DMS79 (cell line): ENCODE data around the gene AOPEP.

Source experiments
- DNase-seq: peaks from one replicate; lab custom pipeline; 2025; lab: John Stamatoyannopoulos, UW

Gene AOPEP

DNA sequence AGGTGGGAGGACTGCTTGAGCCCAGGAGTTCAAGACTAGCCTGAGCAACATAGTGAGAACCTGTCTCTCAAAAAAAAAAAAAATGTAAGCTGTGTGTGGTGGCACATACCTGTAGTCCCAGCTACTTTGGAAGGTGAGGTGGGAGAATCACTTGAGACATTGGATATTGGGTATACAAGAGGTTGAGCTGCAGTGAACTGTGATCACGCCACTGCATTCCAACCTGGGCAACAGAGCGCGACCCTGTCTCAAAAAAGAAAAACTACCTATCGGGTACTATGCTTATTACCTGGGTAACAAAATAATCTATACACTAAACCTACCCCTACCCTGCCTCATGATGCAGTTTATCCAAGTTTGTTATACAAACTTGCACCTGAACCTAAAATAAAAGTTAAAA, 64.9 kb downstream of the AOPEP start:
- no peak for DNase-seq

DNA sequence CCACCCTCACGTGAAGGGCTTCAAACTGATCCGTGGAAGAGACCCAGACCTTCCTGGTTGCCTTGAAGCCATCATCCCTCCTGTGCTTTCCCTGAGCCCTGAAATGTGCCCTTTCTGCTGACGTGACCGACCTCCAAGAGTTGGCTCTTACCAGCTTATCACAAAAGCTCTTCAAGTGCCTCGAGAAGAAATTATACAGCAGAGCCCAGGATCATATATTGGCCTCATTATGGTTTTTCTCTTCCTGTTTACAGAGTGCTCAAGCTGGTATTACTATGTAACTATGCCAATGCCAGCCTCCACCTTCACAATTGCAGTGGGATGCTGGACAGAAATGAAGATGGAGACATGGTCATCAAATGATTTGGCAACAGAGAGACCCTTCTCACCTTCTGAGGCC, 66.0 kb downstream of the AOPEP start:
- DNase-seq: no peak

DNA sequence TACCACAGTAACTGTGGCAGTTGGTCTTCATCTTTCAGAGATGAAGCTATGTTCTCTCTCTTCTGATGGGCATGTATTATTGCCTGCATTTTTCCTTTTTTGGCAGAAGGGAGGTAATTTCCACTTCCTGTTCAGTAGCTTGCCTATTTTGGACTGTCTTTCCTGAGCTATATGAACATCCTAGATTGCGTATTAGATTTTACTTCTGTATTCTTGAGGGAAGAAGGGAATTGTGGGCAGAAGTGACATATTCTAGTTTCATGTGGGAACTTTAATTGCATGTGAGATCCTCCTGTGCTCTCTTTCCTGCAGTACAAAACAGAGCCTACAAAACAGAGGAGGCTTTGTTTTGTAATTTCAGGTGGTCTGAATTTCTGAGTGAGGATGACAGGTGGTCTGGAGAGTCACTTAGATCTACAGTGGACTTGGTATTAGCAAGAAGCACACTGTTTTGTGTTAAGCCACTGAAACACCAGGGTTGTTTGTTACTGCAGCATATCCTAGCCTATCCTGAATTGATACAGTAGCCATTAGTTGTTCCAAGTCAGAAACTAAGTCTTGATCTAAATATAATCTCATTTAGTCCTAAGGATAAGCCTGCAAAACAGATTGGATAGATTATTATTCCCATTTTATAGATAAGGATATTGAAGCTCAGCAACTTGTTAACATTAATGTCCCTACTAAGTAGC, 68.1 kb downstream of the AOPEP start:
- DNase-seq: no peak

DNA sequence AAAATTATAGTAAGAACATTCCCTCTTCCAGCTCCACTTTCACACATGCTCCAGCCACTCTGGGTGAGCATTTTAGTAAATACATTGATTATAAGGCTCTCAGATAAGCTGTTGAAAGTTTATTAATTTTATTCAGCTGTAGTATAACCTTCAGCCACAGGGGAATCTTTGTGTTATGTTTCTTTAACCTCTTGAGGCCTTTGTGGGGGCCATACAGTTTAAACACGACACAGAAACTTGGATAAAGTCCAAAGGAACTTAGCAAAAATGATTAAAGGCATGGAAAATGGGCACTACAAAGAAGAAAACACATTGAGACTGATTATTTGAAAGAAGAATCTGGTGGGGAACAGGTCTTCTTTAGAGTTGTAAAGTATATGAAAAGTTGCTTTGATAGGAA, 70.2 kb downstream of the AOPEP start:
- no peak for DNase-seq

DNA sequence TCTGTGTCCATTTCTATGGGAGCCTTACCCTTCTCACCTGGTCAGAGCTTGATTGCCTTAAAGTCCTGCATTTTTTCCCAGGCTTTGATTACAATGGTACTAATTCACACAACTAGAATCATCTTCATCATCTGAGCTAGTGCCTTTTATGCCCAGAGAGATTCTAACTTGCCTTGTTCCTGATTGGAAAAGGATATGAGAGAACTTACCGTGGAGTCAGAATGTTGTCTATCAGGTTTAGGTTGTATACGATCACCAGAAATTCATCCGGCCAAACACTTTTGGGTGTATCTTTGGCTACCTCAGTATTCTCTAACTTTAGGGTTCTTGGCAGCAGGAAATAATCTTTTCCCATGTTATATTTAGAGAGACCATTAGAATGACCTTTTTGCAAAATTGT, 71.7 kb downstream of the AOPEP start:
- DNase-seq: no peak

DNA sequence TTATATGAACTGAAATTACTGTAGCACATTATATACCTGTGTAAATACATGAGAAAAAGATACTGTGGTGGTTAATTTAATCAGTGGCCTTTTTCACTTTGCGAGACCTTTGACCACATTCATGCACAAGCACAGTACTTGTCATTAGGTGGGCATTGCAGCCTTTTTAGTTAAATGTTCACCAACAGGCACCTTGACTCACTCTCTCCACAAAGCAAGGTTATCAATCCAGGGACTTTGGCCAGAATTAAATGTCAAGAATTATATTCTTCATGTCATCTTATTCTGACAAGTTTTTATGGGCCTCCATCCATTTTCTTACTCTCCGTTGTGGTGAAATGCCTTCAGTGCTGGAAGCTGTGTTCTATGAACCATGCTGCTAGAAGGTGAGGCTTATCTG, 72.2 kb downstream of the AOPEP start:
- DNase-seq: no peak

DNA sequence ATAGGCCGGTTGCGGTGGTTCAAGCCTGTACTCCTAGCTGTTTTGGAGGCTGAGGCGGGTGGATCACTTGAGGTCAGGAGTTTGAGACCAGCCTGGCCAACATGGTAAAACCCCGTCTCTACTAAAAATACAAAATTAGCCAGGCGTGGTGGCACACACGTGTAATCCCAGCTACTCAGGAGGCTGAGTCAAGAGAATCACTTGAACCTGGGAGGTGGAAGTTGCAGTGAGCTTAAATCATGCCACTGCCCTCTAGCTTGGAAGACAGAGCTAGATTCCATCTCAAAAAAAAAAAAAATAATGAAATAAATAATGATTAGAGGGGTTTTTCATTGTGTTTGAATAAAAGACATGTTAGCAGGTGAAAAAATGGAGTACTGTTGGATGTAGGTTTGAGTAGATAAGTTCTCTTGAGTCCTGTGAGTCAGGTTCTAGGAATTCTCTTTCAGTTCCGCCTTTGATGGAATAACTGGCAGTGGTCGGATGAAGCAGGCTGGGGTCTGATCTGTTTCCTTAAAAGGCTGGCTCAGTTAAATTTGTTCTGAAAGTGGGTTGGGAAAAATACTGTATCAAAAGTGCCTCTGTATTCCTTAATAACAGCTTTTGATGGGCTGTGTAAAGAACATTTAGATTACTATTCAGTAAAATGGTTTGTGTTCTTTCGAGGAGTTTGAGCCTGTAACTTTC, 73.2 kb downstream of the AOPEP start:
- no peak for DNase-seq

DNA sequence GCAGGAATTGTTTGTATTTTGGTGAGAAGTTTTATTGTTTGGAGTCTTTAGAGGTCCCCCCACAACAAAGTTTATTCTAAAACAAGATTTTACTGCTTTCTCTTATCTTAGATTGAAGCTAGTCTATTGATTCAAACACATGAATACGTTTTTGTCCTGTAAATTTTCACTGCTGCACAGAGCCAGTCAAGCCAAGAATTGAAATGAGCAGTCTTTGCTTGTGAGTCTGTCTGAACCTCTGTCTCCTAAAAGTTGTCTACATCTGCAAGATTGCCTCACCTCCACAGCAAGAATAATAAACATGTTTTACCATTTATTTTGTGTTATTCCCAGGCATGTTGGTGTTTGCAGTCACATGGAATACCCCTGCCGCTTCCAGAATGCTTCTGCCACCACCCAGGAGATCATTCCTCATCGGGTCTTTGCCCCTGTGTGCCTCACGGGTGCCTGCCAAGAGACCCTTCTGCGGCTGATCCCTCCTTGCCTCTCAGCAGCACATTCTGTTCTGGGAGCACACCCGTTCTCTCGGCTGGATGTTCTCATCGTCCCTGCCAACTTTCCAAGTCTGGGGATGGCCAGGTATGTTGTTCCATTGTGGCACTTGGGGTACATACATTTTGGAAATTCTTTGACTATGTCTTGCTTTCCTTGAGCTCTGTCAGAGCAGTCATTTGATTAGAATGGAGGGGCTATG, 74.1 kb downstream of the AOPEP start:
- DNase-seq: no peak

DNA sequence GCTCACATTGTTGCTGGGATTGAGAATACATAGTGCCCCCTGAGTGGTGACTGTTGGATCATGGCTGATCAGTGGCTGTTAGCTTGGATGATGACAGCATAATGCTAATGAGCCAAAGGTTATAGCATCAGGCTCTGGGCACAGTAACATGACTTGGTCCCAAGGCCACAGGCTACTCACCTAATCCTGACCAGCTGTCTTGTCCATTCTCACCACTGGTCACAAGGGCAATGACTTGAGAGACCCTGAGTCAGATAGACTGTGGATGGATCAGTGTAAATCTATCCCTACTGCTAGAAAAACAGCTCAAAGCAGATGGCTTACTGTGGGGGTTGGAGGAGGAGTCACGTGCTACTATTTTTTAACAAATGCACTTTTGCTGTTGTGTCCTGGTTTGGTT, 74.7 kb downstream of the AOPEP start:
- DNase-seq: no peak

DNA sequence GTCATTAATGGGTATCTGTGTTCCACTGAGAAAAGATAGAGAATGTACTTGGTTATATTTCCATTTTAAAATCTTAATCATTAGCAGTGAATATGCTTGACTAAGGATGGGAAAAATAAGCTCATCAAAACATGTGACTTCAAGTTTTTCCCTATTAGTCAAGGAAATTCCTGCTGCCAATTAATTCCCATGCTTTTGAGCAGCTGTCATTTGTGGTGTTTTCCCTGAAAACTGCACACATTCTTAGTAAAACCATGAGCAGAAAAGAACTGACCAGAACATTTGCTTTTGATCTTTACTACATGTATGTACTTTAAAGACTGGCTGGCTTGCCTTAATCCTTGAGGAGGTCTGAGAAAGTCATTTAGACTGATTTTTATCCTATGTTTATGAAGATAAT, 75.2 kb downstream of the AOPEP start:
- DNase-seq: no peak

DNA sequence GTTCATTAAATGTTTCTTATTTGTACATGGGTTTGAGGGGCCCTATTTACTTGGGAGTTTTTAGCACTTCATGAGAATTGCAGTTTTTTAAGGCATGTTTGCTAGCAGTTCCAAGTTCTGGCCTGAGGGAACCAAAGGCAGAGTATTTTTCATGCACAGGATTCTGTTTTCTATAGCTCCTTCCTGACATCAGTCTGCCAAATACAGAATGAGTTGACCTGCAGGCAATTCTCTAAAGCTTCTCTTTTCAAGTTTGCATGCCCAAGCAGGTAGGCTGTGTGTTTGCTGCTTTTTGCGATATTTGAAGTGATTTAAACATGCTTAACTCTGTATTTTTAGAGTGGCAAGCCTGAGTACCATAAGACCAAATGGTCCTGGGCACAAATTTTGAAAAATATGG, 75.8 kb downstream of the AOPEP start:
- no peak for DNase-seq

DNA sequence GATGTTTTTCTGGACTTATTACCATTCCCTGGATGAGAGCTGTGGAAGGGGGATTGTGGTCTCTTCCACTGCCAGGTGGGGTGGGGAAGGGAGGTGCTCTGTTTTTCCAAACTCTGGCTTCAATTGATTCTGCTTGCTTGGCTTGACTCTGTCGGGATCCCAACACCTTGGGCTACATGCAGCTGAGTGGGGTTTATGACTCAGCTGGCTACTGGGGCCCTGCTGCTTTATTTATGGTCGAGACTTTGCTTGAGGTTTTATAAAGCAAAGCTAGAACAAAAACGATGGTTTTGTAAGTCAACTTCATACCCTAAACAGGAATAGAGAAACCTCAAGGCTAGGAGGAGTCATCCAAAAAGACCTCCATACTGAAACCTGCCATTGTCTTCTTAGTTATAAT, 76.3 kb downstream of the AOPEP start:
- no peak for DNase-seq

DNA sequence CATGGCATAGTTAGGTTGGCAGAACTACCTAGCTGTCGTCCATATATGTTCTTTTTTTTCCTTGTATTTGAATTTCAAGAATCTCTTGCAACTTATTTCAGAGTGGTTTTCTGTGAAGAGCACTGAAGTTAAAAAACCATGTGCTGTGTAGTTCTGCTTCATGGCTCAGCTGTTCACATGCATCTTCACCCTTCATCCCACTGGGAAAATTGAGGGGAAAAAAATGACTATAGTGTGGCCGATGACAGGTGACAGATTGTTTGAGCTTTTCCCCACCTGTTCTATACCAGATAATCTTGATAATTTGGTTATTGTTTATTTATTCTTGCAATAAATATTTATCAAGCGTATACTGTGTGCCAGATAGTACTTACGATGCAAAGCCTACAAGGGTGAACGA, 77.8 kb downstream of the AOPEP start:
- no peak for DNase-seq

DNA sequence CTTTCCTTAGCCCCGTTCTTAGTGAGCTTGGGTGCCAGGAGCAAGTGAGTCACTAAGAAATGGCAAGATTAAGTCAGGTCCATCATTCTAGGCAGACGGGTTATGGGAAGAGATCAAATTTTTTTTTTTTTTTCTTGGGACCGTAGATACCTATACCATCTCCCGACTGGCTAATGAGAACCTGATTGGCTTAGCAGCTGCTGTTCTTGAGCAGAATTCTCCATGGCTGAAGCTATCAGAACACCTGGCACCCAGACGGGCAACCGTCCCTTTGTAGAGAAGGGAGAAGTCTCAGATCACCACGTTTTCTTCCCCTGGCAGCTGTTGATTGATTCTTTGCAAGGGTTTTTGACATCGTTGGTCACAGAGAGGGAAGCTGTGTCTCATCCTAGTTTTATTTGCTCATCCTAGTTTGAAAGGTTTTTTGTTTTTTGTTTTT, 78.6 kb downstream of the AOPEP start:
- no peak for DNase-seq

DNA sequence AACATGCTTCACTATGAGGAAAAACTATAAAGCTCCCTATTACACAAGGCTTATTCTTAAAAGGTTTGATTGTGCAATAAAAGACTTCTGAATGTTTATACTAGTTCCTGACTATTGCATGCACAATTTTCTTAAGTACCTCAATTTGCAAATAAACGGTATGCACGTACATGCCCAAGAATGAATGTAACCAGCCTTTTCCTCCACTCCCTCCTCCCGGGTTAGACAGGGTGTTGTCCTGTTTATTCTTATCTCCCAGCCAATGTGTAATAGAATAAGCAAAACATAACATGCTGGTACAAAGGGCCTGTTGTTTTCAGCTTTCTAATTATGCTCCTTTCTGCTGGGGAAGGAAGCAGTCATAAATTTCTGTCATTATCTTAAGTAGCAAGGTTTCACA, 79.1 kb downstream of the AOPEP start:
- DNase-seq: peak; percentile 45

DNA sequence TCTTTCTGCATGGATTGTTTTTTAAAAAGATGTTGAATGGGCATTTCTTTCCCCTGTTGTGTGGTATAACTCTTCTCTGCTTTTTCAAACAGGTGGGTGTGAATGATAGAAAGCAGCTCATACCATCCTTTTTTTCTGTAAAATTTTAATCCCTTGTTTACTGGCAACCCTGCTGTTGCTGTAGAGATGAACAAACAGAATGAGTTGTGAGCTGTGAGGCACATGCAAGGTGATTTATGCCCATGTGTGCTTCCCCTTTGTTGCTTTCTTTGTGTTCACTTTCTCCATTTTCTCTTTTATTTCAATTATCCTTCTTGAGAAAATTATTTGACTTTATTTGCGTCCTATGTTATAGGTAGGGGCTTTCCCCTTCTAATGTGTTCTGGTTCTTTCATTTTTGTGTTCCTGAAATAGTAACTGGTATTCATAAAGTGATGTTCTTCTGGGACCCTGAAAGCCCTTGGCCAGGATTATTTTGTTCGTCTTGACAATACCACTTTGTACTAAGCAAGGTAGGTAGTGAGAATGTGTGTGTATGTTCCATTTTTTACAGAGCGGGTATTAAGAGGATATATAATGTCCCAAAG, 79.9 kb downstream of the AOPEP start:
- no peak for DNase-seq

DNA sequence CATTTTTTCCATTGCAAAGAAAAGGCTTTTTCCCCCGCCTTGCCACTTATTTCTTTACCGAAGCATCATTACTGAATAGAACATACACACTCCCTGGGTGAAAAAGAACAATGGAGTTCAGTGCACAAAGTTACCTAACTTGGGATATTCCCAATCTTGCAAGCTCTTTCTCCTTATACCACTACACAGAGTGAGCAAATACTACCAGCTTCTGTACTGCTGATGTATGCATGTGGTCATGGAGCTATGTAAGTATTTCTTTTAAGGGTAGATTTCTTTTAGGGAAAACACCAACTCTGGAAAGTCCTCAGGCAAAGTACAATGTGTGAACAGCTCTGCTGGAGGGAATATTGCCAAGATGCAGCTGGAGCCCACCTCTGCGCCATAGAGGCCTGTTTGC, 81.1 kb downstream of the AOPEP start:
- no peak for DNase-seq

DNA sequence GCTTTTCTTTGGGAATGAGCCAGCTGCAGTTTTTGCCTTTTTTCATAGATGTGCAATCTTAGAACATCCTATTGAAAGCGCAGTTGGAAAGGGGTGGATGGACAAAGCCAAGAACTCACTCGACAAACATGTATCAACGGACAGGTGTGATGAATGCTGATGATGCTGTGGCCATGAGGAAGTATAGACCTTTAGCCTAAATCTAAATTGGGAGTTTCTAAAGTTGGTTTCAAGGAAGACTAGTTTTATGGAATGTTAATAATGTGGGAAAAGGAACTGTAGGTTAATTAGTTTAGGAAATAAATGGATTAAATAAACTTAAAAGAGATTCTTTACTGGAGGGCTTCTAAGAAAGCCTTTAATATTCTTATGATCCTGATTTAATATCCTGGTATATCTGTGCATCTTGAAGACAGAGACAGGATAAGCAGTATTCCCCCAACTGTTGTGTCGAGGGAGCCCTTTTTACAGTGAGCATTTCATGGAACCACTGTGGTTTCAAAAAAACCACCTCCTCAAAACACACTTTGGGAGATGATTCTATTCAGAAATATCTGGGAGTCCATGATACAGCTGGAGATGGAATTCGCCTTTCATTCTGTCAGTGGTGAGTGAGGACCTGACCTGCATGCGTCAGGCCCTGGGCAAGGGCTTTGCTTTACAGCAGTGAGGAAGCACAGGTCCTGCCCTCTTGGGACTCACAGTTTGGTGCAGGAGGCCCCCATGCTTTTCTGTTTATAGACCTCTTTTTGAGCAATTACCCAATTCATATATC, 82.6 kb downstream of the AOPEP start:
- no peak for DNase-seq

DNA sequence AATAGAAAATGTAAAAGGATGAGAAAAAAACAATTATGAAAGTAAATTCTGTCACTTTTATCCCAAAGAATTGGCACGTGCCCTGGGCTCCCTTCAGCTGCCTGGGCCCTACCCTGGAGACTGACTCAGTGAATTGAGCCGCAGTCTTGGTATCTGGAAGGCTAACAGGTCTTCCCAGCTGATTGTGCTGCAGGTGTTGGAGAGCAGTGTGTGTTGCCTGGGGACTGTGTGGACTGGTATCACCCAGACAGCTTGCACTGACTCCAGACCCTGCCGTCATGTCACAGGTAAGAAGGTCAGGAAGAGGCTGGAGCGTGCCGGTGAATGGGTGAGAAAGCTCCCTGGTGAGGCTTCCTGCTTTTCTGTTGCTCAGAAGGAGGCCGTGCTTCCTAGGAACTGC, 83.3 kb downstream of the AOPEP start:
- DNase-seq: no peak

DNA sequence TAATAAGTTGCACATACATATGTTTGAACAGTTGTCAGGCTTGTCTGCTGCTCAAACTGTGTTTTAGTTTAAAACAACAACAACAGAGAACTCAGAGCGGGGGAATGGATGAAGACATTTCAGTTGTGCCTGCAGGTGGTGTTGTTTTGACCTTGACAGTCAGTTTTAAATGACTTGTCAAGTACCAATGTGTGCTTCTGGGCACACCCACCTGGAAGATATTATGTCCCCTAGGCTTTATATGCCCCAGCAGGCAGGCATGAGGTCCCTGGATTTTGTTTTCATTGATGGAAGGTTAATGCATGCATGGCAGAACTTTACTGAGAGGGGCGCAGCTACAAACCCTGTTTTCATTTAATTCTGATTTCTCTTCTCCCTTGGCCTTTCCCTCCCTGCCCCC, 84.6 kb downstream of the AOPEP start:
- DNase-seq: no peak

DNA sequence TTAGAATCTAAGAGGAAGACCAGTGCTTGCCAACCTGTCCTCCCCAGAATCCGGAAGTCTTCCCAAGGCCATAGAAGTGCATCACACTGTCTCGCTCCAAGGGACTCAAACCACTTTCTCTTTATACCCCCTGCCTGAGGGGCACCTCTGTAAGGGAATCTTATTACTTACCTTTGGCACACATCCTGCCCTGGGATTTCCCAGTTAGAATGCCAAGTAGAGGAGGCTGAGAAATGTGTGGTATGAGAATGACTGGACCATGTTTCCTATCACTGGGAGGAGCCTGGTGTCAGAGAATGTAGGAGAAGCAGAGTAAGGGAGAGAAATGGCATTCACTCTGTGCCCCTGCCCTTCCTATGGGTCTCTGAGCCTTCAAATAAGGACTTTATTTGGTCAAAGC, 85.8 kb downstream of the AOPEP start:
- DNase-seq: no peak

DNA sequence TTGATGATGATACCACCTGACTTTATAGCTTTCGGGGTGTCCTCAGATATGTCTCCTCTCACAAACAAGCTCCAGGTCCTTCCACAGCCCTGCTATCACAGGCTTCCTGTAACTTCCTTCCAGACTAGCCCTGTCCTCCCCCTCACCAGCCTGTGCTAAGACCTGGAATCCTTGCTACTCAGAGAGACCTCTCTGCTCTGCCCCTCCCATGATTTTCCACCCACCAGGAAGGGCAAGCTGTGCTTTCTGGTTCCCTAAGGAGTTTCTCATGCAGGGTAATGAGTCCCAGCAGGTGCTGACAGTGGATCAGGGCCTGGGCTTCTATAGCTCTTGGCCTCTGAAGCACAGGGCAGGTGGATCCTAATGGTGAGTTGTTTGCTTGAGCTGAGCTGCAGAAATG, 86.9 kb downstream of the AOPEP start:
- no peak for DNase-seq
